ENCODE results near the gene HLCS. TPM values are rescaled to one million over a fixed set of nuclear protein-coding genes. Genes with fewer than 3 reads are reported as not detected.

HLCS gene
- total RNA-seq, 1 donor from 2014 or later: 28.1 TPM

GRCh38 chr21:36743446-36743845, 223.0 kb downstream of the HLCS start:
- no peak for DNase-seq

- DNase-seq: no peak
Observed at GRCh38 chr21:36743008-36743407, 223.5 kb downstream of the HLCS start.

- no peak for DNase-seq
Observed at GRCh38 chr21:36741506-36741905, 225.0 kb downstream of the HLCS start.

- no peak for DNase-seq
Observed at GRCh38 chr21:36738489-36739126, 227.9 kb downstream of the HLCS start.

- DNase-seq: no peak
Observed at GRCh38 chr21:36735724-36736320, 230.6 kb downstream of the HLCS start.

- DNase-seq: no peak
Observed at GRCh38 chr21:36735201-36735515, 231.3 kb downstream of the HLCS start.

GRCh38 chr21:36734367-36735200, 231.9 kb downstream of the HLCS start:
- DNase-seq: no peak

- DNase-seq: no peak
Observed at GRCh38 chr21:36733857-36734256, 232.6 kb downstream of the HLCS start.

- no peak for DNase-seq
Observed at GRCh38 chr21:36732761-36733160, 233.7 kb downstream of the HLCS start.

GRCh38 chr21:36732217-36732616, 234.3 kb downstream of the HLCS start:
- DNase-seq: no peak

GRCh38 chr21:36730291-36731281, 235.9 kb downstream of the HLCS start:
- no peak for DNase-seq

GRCh38 chr21:36729310-36729970, 237.0 kb downstream of the HLCS start:
- no peak for DNase-seq

- DNase-seq: no peak
Observed at GRCh38 chr21:36728371-36729111, 237.9 kb downstream of the HLCS start.

- no peak for DNase-seq
Observed at GRCh38 chr21:36727866-36728265, 238.6 kb downstream of the HLCS start.

GRCh38 chr21:36725793-36726386, 240.6 kb downstream of the HLCS start:
- DNase-seq: no peak

GRCh38 chr21:36724660-36725059, 241.8 kb downstream of the HLCS start:
- no peak for DNase-seq

GRCh38 chr21:36723371-36723881, 243.0 kb downstream of the HLCS start:
- no peak for DNase-seq

GRCh38 chr21:36722370-36723368, 243.8 kb downstream of the HLCS start:
- DNase-seq: no peak

- DNase-seq: no peak
Observed at GRCh38 chr21:36721817-36722216, 244.7 kb downstream of the HLCS start.
